Panc1 (cell line): ENCODE measurements around the gene ARHGEF10L. TPM values are rescaled to one million over a fixed set of nuclear protein-coding genes. Genes with fewer than 3 reads are reported as not detected.

Experiments
- ATAC-seq: fragments of 200-7000 bp; cut with Tn5 transposase; 2 replicates; pipeline ENCODE4 v1.9.1; 2020; ENCODE audit warnings: mild to moderate bottlenecking, moderate library complexity
- BruUV-seq: library from RNA; stranded (reverse); fragments of 400-500 nt; replicated peaks from 2 replicates; lab custom pipeline; 2021; lab: Mats Ljungman, UMichigan
- CTCF ChIA-PET: fragments of 300-600 bp; sonication (Branson Sonifier 250); formaldehyde crosslinking; loops from one replicate; lab custom pipeline; 2022; ENCODE audit warnings: antibody characterized with exemption; lab: Charles Lee
- POLR2A ChIA-PET: fragments of 300-600 bp; sonication (Branson Sonifier 250); formaldehyde crosslinking; loops from one replicate; lab custom pipeline; 2022; ENCODE audit warnings: antibody characterized with exemption; lab: Charles Lee
- DNase-seq: peaks from one replicate; pipeline ENCODE4 v3.0.0-alpha.2; 2010; ENCODE audit warnings: low read depth, low spot score
- H3K27ac ChIP-seq: 2 replicates; pipeline ENCODE4 v1.5.1; 2011; ENCODE audit warnings: mild to moderate bottlenecking, low read length, inconsistent platforms
- H3K27me3 ChIP-seq: fragments of 200-500 bp; sonication (Bioruptor generic); 2 replicates; pipeline ENCODE4 v1.6.0; 2014; ENCODE audit warnings: low read length, inconsistent platforms; ENCODE audit not compliant: control insufficient read depth, insufficient read depth
- H3K36me3 ChIP-seq: fragments of 200-500 bp; sonication (Bioruptor generic); 2 replicates; pipeline ENCODE4 v1.5.1; 2014; ENCODE audit warnings: inconsistent platforms, mild to moderate bottlenecking, low read length, moderate library complexity; ENCODE audit not compliant: control insufficient read depth, insufficient read depth
- H3K4me1 ChIP-seq: 2 replicates; pipeline ENCODE4 v1.5.1; 2011; ENCODE audit warnings: inconsistent platforms, mild to moderate bottlenecking, low read length, moderate library complexity; ENCODE audit not compliant: control insufficient read depth, insufficient read depth
- H3K4me3 ChIP-seq, 2 experiments: 2 replicates each; pipeline ENCODE4 v1.5.1; 2011 to 2012; ENCODE audit warnings: low read depth in 2 of 2, low read length in 2 of 2, mild to moderate bottlenecking in 2 of 2, inconsistent platforms in 1 of 2, moderate library complexity in 1 of 2
- H3K9me3 ChIP-seq: fragments of 200-500 bp; sonication (Bioruptor generic); 2 replicates; pipeline ENCODE4 v1.5.1; 2014; ENCODE audit warnings: low read depth, mild to moderate bottlenecking, inconsistent platforms, low read length, moderate library complexity; ENCODE audit not compliant: control insufficient read depth, insufficient read depth
- POLR2AphosphoS5 ChIP-seq: IDR thresholded peaks from 2 replicates; pipeline ENCODE4 v1.6.1; 2012; ENCODE audit warnings: mild to moderate bottlenecking, low read depth, low read length, moderate library complexity
- SIN3A ChIP-seq: IDR thresholded peaks from 2 replicates; pipeline ENCODE4 v1.6.1; 2012; ENCODE audit warnings: low read depth, mild to moderate bottlenecking, low read length, moderate library complexity, borderline replicate concordance; ENCODE audit not compliant: insufficient read depth
- TCF7L2 ChIP-seq: IDR thresholded peaks from 2 replicates; pipeline ENCODE4 v1.6.1; 2011; ENCODE audit warnings: mild to moderate bottlenecking, low read depth, low read length, inconsistent platforms
- in situ Hi-C: cut with HindIII; loops from 2 replicates; pipeline ENCODE4 v1.10.0; 2016; ENCODE audit warnings: low sequenced_read_pairs, low pct_unique_long_range_greater_than_20kb
- intact Hi-C: fragments of 100-400 bp; cut with micrococcal nuclease; formaldehyde crosslinking; loops from one replicate; pipeline ENCODE4 v1.10.0; 2022; ENCODE audit not compliant: unreplicated experiment
- total RNA-seq: library from RNA; stranded (reverse); gene quantifications from one replicate; pipeline ENCODE4 v1.2.1, GENCODE V29; 2021; ENCODE audit not compliant: unreplicated experiment
- TF ChIP-seq, protein P1 (sequence below): fragments of 450-650 bp; IDR thresholded peaks from 2 replicates; pipeline ENCODE4 v1.5.1; 2017; ENCODE audit warnings: mild to moderate bottlenecking
- TF ChIP-seq, protein P2 (sequence below), 2 experiments: IDR thresholded peaks; 2 replicates each; pipeline ENCODE4 v1.6.1; 2011 to 2012; ENCODE audit warnings: low read depth in 2 of 2, control low read depth in 1 of 2, low read length in 1 of 2, mild to moderate bottlenecking in 1 of 2, moderate library complexity in 1 of 2; ENCODE audit not compliant: insufficient read depth in 1 of 2

The ARHGEF10L gene
- total RNA-seq, 1 experiment from 2014 or later, result 5.9 TPM

DNA sequence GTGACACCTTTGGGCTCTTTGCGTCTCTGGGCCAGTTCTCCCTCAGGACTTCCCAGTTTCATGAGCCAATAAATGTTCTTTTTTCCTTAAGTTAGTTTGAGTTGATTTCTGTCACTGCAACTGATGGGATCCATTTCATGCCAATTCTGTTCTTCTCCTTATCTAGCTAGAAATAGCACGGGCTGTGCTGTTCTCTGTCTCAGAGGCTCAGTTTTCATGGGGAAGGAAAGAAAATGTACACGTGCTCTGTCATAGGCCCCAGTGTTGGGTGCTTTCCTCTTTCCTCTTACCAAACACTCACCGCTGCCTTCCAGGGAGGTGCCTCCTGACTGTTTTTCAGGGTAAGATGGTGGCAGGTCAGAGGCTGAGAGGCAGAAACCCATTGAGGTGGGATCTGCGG, 172.4 kb downstream of the ARHGEF10L start:
- POLR2A ChIA-PET, result no interaction called here
- intact Hi-C loops, result no loop called here

DNA sequence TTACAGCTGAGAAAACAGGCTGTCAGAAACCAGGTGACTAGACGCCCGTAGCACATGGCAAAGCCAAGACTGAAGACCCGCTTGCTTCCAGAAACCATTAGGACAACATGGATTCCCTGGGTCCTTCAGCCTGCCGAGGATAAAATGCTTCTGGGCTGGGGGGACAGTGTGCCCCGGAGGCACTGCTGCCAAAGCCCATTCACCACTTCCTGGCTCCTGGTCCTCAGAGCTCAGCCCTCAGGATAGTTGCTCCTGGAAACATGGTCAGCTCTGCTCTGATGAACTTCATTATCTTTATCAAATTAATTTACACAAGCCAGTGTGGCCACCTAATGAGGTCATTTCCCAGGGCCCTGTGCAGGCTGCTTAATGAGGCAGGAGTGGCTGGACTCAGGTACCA, 174.5 kb downstream of the ARHGEF10L start:
- TF ChIP-seq, protein P1, sequence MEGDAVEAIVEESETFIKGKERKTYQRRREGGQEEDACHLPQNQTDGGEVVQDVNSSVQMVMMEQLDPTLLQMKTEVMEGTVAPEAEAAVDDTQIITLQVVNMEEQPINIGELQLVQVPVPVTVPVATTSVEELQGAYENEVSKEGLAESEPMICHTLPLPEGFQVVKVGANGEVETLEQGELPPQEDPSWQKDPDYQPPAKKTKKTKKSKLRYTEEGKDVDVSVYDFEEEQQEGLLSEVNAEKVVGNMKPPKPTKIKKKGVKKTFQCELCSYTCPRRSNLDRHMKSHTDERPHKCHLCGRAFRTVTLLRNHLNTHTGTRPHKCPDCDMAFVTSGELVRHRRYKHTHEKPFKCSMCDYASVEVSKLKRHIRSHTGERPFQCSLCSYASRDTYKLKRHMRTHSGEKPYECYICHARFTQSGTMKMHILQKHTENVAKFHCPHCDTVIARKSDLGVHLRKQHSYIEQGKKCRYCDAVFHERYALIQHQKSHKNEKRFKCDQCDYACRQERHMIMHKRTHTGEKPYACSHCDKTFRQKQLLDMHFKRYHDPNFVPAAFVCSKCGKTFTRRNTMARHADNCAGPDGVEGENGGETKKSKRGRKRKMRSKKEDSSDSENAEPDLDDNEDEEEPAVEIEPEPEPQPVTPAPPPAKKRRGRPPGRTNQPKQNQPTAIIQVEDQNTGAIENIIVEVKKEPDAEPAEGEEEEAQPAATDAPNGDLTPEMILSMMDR, result no peak
- TF ChIP-seq TCF7L2 (no peak), POLR2AphosphoS5 (no peak), SIN3A (no peak)
- TF ChIP-seq, protein P2, sequence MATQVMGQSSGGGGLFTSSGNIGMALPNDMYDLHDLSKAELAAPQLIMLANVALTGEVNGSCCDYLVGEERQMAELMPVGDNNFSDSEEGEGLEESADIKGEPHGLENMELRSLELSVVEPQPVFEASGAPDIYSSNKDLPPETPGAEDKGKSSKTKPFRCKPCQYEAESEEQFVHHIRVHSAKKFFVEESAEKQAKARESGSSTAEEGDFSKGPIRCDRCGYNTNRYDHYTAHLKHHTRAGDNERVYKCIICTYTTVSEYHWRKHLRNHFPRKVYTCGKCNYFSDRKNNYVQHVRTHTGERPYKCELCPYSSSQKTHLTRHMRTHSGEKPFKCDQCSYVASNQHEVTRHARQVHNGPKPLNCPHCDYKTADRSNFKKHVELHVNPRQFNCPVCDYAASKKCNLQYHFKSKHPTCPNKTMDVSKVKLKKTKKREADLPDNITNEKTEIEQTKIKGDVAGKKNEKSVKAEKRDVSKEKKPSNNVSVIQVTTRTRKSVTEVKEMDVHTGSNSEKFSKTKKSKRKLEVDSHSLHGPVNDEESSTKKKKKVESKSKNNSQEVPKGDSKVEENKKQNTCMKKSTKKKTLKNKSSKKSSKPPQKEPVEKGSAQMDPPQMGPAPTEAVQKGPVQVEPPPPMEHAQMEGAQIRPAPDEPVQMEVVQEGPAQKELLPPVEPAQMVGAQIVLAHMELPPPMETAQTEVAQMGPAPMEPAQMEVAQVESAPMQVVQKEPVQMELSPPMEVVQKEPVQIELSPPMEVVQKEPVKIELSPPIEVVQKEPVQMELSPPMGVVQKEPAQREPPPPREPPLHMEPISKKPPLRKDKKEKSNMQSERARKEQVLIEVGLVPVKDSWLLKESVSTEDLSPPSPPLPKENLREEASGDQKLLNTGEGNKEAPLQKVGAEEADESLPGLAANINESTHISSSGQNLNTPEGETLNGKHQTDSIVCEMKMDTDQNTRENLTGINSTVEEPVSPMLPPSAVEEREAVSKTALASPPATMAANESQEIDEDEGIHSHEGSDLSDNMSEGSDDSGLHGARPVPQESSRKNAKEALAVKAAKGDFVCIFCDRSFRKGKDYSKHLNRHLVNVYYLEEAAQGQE (IDR thresholded peaks at IDR 0.05; ENCODE audit: insufficient read depth in 1 of 2, low read depth in 2 of 2, low read length in 1 of 2), result no peak
- POLR2A ChIA-PET, result no interaction called here
- in situ Hi-C loops (no loop called here), intact Hi-C loops (no loop called here)
- Histone ChIP-seq H3K36me3 (no peaks in the 10 kb centered on the region), H3K27me3 (no peaks in the 10 kb centered on the region), H3K9me3 (no peaks in the 10 kb centered on the region; the same call in 1 of the 2 replicates), H3K4me1 (no peaks in the 10 kb centered on the region), H3K4me3 (no peak overlapping the region), H3K27ac (no peak overlapping the region)
- DNase-seq, result no peak
- ATAC-seq, result no peak
- CTCF ChIA-PET, result no interaction called here
- no TSS peak for BruUV-seq

More for the DNA sequence above, 172.4 kb downstream of the ARHGEF10L start:
- H3K9me3 ChIP-seq, result no peaks in the 10 kb centered on the region; the same call in 1 of the 2 replicates
- TF ChIP-seq SIN3A (no peak), POLR2AphosphoS5 (no peak), TCF7L2 (no peak)
- TF ChIP-seq, protein P2 (IDR thresholded peaks at IDR 0.05; ENCODE audit: insufficient read depth in 1 of 2, low read depth in 2 of 2, low read length in 1 of 2), result no peak
- TF ChIP-seq, protein P1, result no peak
- DNase-seq, result no peak
- H3K4me3 ChIP-seq, result no peak overlapping the region
- H3K27ac ChIP-seq, result no peak overlapping the region
- no peaks in the 10 kb centered on the region for H3K36me3 ChIP-seq
- CTCF ChIA-PET, result no interaction called here
- H3K27me3 ChIP-seq, result no peaks in the 10 kb centered on the region
- no peak for ATAC-seq
- no peaks in the 10 kb centered on the region for H3K4me1 ChIP-seq
- no TSS peak for BruUV-seq
- in situ Hi-C loops, result no loop called here
